ENCODE results near the gene HOXB9. TPM values are rescaled to one million over a fixed set of nuclear protein-coding genes. Genes with fewer than 3 reads are reported as not detected.

HOXB9 gene
- total RNA-seq, 2 experiments from 2014 or later, result 0.37 to 0.65 TPM

DNA sequence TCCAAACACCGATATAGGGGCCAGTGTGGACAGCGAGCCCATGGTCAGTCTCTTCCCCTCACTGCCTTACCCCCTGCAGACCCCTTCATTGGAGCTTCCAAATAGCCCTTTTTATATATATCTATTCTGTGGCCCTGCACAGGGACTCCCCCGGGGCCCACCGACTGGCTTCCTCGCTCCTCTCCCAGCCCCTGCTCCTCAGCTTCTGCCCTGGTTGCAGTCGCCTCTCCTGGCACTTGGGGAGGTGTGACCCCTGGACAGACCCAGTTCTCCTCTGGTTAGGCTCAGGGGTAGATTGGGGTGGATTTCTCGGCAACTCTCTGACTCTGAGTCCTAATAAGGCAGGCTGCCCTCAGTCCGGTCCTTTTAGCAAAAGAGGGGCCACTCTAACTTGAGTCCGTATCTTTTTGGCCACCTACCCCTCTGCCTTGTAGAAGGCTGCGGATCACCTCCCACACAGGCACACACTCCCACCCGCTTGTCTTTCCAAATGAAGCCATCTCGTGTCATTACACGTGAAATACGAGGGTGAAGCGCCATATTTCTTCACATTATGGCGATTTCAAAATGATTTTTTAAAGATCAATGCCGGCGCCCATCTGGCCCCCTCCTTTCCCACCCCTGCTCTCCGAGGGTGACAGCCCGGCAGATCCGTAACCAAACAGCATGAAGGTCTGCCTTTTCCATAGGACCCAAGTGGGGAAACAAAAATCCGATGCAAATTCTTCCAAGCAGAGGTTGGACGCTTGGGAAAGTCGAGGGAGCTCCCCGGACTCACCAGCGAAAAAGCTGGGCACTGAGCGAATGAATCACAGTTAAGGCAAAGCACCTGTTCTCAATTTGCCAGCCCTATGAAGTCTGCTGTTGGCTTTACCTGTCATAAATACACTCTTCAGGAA lies 1.7 kb upstream of the HOXB9 start:
- DNase-seq, result no peak

DNA sequence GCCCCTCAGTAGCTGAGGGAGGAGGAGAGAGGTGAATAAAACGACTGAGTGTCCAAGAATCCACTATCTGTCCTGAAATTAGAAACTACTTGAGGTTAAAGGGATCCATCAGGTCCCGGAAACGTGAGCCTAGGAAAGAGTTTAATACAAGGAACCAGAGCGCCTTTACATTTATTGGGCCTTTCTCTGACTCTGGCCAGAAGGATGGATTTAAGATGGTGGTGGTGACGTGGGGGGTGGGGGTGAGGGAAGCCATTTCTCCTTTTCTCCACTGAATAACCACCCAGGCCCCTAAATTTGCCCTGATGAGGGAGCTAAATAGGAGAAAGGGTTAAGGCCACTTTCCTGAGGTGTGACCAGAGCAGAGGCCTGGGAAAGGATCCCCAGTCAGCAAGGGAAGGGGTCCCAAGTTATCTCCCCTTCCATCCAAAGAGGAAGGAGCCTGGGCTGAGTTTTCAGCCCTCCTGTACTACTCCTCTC lies 1.0 kb upstream of the HOXB9 start:
- Mint-ChIP-seq H3K27ac (no peak overlapping the region), H3K4me3 (peak overlapping the region; percentile 73)

More for the DNA sequence above, 1.7 kb upstream of the HOXB9 start:
- H3K9me3 Mint-ChIP-seq (ENCODE audit: insufficient read depth), result no peaks in the 10 kb centered on the region
- H3K4me1 Mint-ChIP-seq (ENCODE audit: low read depth), result peaks cover 24% of the 10 kb centered on the region
- ATAC-seq, result no peak
- peaks cover 82% of the 10 kb centered on the region for H3K27me3 Mint-ChIP-seq (ENCODE audit: low read depth)
- CTCF ChIA-PET, result interaction anchor here (3.1 to 3.5 kb wide), 2 partner anchors 8 to 15 kb away, joined by 11 to 34 read pairs; no protein-coding TSS in a partner anchor
- no peak overlapping the region for H3K27ac Mint-ChIP-seq
- H3K4me3 Mint-ChIP-seq, result no peak overlapping the region
- no peaks in the 10 kb centered on the region for H3K36me3 Mint-ChIP-seq (ENCODE audit: low read depth)
- POLR2A ChIA-PET, result no interaction called here

DNA sequence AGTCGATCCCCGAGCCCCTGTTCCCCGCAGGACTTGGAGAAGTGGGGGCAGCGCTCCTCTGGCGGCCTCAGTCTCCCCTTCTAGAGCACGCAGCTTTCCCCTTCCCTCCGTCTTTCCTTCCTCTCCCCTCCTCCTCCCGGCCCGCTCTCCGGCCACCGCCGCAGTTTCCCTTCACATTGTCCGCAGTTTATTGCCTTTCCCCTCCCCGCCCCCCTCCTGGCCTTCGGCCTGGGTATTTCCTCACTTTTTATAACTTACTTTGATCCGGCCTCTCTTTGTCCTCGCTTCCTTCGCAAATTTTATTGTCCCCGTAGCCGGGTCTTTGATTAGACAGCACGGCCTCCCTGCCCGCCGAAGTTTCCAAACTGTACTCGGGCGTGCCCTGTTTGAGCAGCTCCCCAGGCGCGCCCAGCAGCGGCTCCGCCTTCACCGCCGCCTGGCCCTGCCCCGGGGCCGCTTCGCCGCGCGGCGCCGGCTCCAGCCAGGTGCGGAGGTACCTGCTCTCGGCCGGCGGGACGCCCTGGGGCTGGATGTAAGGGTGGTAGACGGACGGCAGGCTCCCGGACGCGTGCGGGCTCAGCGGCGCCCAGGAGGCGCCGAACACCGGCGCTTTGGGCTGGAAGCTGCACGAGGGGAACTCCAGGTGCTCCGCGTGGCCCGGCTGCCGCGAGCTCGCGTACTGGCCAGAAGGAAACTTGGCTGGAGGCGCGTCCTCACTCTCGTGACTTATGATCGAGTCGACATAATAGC lies 488 bp downstream of the HOXB9 start:
- DNase-seq (peak; percentile 42), ATAC-seq (peak; percentile 78)
- H3K36me3 Mint-ChIP-seq (ENCODE audit: low read depth), result no peaks in the 10 kb centered on the region
- CTCF ChIA-PET, result interaction anchor here (0.8 to 3.5 kb wide), 11 partner anchors 10 to 655 kb away, joined by 3 to 34 read pairs (median 4); partner anchors contain the start of genes CDK5RAP3, HOXB5 and PRAC2
- POLR2A ChIA-PET, result interaction anchor here (1.2 to 1.7 kb wide), 2 partner anchors 11 to 15 kb away, joined by 4 to 7 read pairs; no protein-coding TSS in a partner anchor
- peaks cover 81% of the 10 kb centered on the region for H3K27me3 Mint-ChIP-seq (ENCODE audit: low read depth)
- H3K9me3 Mint-ChIP-seq (ENCODE audit: insufficient read depth), result no peaks in the 10 kb centered on the region
- H3K4me3 Mint-ChIP-seq, result peak overlapping the region; percentile 73
- H3K27ac Mint-ChIP-seq, result no peak overlapping the region
- peaks cover 18% of the 10 kb centered on the region for H3K4me1 Mint-ChIP-seq (ENCODE audit: low read depth)

More for the DNA sequence above, 1.0 kb upstream of the HOXB9 start:
- POLR2A ChIA-PET, result no interaction called here
- H3K4me1 Mint-ChIP-seq (ENCODE audit: low read depth), result peaks cover 18% of the 10 kb centered on the region
- ATAC-seq (no peak), DNase-seq (no peak)
- CTCF ChIA-PET, result interaction anchor here (0.9 to 3.5 kb wide), 4 partner anchors 8 to 97 kb away, joined by 3 to 34 read pairs (median 8); partner anchors contain the start of gene PRAC2
- peaks cover 82% of the 10 kb centered on the region for H3K27me3 Mint-ChIP-seq (ENCODE audit: low read depth)
- no peaks in the 10 kb centered on the region for H3K9me3 Mint-ChIP-seq (ENCODE audit: insufficient read depth)
- no peaks in the 10 kb centered on the region for H3K36me3 Mint-ChIP-seq (ENCODE audit: low read depth)

DNA sequence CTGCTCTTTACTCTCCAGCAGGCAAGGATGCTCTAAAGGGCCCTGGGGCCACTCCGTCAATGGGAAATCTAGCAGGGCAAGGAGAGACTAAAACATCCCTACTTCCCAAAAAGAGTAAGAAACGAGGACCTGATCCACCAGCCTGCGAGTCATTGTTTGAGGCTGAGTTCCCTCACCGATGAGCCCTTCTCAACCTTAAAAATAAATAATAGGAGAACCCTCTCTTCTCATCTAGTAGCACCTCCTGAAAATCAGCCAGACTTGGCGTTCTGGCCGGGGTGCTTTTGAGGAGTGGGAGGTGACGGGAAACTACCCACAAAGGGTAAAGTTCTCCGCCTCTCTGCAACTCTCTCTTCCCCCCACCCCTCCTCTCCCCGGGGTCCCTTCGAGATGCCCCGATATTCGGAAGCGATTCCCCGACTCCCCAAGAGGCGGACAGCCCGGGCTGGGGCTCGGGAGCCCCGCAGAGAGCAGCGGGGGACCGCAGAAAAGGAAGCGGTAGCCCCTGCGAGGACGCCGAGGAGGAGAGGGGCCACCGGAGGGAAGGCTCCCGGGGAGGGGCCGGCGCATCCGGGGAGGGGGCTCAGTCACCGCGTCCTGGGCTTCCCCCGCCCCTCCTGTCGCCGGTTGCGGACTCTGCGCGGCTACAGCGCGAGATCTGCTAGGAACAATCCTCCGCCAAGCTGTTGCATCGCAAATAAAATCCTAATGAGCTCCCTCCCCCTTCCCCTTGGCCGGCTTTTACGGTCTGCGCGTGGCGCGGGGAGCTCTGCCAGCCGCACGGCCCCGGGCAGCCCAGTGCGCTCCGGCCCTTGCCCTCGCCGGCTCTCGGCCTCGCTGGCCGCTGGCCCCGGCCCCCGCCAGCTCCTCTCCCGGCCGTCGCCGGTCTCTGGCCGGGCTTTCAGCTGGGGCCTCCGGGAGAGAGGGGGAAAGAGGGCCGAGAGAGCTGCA lies 1.3 kb downstream of the HOXB9 start:
- H3K27me3 Mint-ChIP-seq (ENCODE audit: low read depth), result peaks cover 81% of the 10 kb centered on the region
- peak overlapping the region; percentile 73 for H3K4me3 Mint-ChIP-seq
- peak; percentile 24 for ATAC-seq
- CTCF ChIA-PET, result interaction anchor here (0.8 to 3.5 kb wide), 13 partner anchors 9 to 678 kb away, joined by 3 to 34 read pairs (median 5); partner anchors contain the start of genes CDK5RAP3, HOXB5 and HOXB8
- no peaks in the 10 kb centered on the region for H3K9me3 Mint-ChIP-seq (ENCODE audit: insufficient read depth)
- no peak for DNase-seq
- no peaks in the 10 kb centered on the region for H3K36me3 Mint-ChIP-seq (ENCODE audit: low read depth)
- H3K4me1 Mint-ChIP-seq (ENCODE audit: low read depth), result peaks cover 18% of the 10 kb centered on the region
- POLR2A ChIA-PET, result interaction anchor here (0.9 to 1.7 kb wide), 3 partner anchors 12 to 517 kb away, joined by 4 to 7 read pairs (median 5); partner anchors contain the start of gene SNX11
- H3K27ac Mint-ChIP-seq, result no peak overlapping the region

DNA sequence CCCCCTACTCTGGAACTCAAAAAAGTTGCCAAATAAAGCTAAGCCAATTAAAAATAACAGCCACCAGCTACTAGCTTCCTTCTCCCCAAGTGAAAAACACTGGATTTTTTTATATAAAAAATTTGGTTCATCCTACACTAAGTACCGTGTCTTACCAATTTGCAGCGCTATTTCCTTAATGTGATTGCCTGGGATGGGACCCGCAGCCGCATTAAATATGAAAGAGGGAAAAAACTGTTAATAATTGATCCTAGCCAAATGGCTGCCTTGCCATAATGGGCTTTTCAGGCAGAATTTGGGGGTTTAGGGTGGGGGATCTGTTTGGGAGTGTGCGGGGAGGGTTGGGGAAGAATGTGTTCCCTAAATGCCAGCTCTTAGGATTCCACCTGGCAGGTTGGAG lies 2.0 kb downstream of the HOXB9 start:
- ChIA-PET CTCF (interaction anchor here (1.0 to 3.3 kb wide), 9 partner anchors 8 to 677 kb away, joined by 3 to 21 read pairs (median 4); partner anchors contain the start of gene HOXB8), POLR2A (no interaction called here)
- DNase-seq (no peak), ATAC-seq (no peak)
- no peak overlapping the region for H3K4me3 Mint-ChIP-seq
- peaks cover 80% of the 10 kb centered on the region for H3K27me3 Mint-ChIP-seq (ENCODE audit: low read depth)
- no peak overlapping the region for H3K27ac Mint-ChIP-seq
- H3K36me3 Mint-ChIP-seq (ENCODE audit: low read depth), result no peaks in the 10 kb centered on the region
- H3K9me3 Mint-ChIP-seq (ENCODE audit: insufficient read depth), result no peaks in the 10 kb centered on the region
- H3K4me1 Mint-ChIP-seq (ENCODE audit: low read depth), result peaks cover 22% of the 10 kb centered on the region

DNA sequence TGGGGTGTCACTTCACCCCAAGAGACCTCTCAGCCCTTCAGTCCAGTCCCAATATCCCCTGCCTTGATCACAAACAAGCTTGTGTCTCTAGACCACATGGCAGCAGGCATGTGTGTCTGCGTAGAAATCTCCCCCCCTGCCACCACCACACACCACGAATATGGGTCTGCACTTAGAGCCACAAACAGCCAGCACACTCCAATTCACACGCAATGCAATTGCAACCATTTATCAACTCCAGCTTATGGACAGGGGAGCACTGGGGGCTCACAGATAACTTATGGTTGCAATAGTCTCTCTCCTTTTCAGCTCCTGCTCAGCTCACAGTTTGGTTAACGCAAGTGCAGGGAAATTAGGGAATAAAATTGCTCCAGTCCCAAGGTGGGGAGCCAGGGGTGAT lies 2.6 kb downstream of the HOXB9 start:
- ChIA-PET CTCF (interaction anchor here (0.6 to 3.3 kb wide), 10 partner anchors 11 to 677 kb away, joined by 3 to 21 read pairs (median 3); no protein-coding TSS in a partner anchor), POLR2A (interaction anchor here (0.5 kb wide), 1 partner anchor 118 kb away, joined by 3 read pairs; no protein-coding TSS in a partner anchor)
- no peak overlapping the region for H3K4me3 Mint-ChIP-seq
- ATAC-seq, result no peak
- H3K27ac Mint-ChIP-seq, result no peak overlapping the region
- H3K4me1 Mint-ChIP-seq (ENCODE audit: low read depth), result peaks cover 28% of the 10 kb centered on the region
- no peaks in the 10 kb centered on the region for H3K9me3 Mint-ChIP-seq (ENCODE audit: insufficient read depth)
- H3K27me3 Mint-ChIP-seq (ENCODE audit: low read depth), result peaks cover 80% of the 10 kb centered on the region
- no peak for DNase-seq
- no peaks in the 10 kb centered on the region for H3K36me3 Mint-ChIP-seq (ENCODE audit: low read depth)

DNA sequence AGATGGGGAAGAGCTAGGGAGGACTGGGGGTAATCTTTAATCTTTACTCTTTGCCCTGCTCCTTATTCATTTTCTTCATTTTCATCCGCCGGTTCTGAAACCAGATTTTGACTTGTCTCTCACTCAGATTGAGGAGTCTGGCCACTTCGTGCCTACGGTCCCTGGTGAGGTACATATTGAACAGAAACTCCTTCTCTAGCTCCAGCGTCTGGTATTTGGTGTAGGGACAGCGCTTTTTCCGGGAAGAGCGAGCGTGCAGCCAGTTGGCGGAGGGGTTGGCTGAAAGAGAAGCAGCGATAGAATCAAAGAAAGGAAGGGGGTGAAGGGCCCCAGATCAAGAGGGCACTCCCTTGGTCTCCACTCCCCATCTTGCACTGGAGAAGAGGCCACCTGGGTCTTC lies 3.3 kb downstream of the HOXB9 start:
- no peak for ATAC-seq
- no peak overlapping the region for H3K27ac Mint-ChIP-seq
- H3K9me3 Mint-ChIP-seq (ENCODE audit: insufficient read depth), result no peaks in the 10 kb centered on the region
- H3K4me1 Mint-ChIP-seq (ENCODE audit: low read depth), result peaks cover 35% of the 10 kb centered on the region
- peaks cover 80% of the 10 kb centered on the region for H3K27me3 Mint-ChIP-seq (ENCODE audit: low read depth)
- H3K36me3 Mint-ChIP-seq (ENCODE audit: low read depth), result no peaks in the 10 kb centered on the region
- no peak for DNase-seq
- CTCF ChIA-PET, result interaction anchor here (0.6 to 3.3 kb wide), 9 partner anchors 10 to 597 kb away, joined by 3 to 21 read pairs (median 3); partner anchors contain the start of gene HOXB5
- H3K4me3 Mint-ChIP-seq, result no peak overlapping the region
- POLR2A ChIA-PET, result interaction anchor here (0.5 kb wide), 1 partner anchor 117 kb away, joined by 3 read pairs; no protein-coding TSS in a partner anchor

DNA sequence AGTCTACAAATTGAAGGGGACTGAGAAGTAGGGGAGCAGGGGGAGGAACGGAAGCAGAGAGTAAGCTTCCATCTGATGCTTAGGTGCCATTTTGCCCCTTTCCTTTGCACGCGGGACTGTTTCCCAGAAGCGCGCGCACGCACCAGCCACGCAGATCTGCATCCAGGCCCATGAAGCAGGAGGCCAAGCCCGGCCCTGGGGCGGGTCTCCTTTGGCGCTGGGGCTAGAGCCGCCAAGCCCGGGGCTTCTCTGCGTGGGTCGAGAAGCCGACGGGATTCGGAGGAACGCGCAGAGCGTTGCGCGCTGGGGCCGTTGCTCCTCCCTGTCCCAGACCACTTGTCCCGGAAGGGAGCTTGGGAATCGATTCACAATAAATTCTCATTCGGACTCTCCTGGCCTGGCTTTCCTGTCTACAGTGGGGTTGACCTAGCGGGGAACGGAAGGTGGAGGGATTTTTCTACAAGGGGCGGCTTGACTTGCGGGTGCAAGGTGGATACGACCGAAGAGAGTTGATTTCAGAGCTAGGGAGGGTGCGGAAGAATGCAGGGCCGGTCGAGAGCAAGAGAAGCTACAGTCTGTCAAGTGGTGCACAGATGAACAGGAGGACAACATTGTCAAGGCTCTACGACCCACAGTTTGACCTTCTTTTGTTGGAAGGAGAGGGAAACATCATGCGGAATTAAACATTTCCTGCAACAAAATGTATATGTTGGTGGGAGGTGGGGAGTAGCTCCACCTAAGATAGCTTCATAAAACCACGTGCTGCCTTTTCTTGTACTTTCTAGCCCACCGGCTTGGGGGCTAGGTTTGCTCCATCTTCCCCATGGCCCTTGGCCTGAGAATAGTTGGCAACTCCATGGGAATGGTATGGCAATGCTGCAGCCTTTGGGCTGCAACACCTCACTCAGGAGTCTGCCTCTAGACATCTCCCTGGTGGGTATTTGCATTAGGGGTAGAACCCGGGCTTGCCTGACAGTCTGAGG lies 4.5 kb downstream of the HOXB9 start:
- ChIA-PET CTCF (interaction anchor here (0.6 to 3.3 kb wide), 4 partner anchors 9 to 548 kb away, joined by 3 to 21 read pairs (median 4); no protein-coding TSS in a partner anchor), POLR2A (no interaction called here)
- Mint-ChIP-seq H3K27ac (no peak overlapping the region), H3K36me3 (ENCODE audit: low read depth) (no peaks in the 10 kb centered on the region), H3K9me3 (ENCODE audit: insufficient read depth) (no peaks in the 10 kb centered on the region), H3K4me3 (no peak overlapping the region), H3K27me3 (ENCODE audit: low read depth) (peaks cover 80% of the 10 kb centered on the region), H3K4me1 (ENCODE audit: low read depth) (peaks cover 42% of the 10 kb centered on the region)
- ATAC-seq (no peak), DNase-seq (no peak)

DNA sequence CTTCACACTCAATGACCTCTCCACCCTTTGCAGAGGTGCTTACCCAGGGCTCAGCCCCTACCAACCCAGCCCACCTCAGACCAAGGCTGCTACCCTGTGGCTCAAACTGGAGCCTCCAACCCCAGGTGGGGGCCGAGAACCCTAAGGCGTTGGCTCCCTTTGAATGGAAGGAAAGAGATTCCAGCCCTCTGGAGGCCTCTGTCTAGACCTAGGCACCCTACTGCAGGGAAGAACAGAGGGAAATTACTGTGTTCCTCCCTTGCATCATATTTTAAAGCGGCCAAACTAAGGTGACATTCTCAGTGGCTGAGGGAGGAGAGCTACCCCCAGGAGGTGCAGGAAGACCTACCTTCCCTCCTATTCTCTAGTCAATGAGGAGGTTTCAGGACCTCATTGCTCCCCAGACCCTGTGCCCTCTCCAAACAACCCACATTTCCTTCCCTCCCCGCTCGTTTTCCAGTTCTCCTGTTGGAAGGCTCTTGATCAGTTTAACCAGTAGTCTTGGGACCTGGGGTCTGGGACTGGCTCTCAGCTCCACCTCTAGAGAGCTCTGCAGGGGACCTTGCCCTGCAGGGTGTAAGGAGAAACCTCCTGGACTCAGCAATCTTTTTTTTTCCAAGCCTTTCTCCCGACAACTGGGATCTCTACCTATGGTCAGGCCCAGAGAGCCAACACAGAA lies 5.6 kb downstream of the HOXB9 start:
- ChIA-PET CTCF (interaction anchor here (3.6 kb wide), 1 partner anchor 15 kb away, joined by 19 read pairs; no protein-coding TSS in a partner anchor), POLR2A (interaction anchor here (0.6 kb wide), 1 partner anchor 101 kb away, joined by 3 read pairs; no protein-coding TSS in a partner anchor)
- ATAC-seq, result no peak
- H3K4me3 Mint-ChIP-seq, result no peak overlapping the region
- H3K9me3 Mint-ChIP-seq (ENCODE audit: insufficient read depth), result no peaks in the 10 kb centered on the region
- DNase-seq, result no peak
- H3K27me3 Mint-ChIP-seq (ENCODE audit: low read depth), result peaks cover 84% of the 10 kb centered on the region
- H3K27ac Mint-ChIP-seq, result no peak overlapping the region
- H3K36me3 Mint-ChIP-seq (ENCODE audit: low read depth), result no peaks in the 10 kb centered on the region
- peaks cover 37% of the 10 kb centered on the region for H3K4me1 Mint-ChIP-seq (ENCODE audit: low read depth)
